HG02852 (cell line): ENCODE measurements around the gene GPX3.

Experiments used
- ATAC-seq: cut with Tn5 transposase; IDR thresholded peaks from one replicate; pipeline ENCODE4 v1.9.1; 2021; ENCODE audit warnings: mild to moderate bottlenecking, moderate library complexity; ENCODE audit not compliant: unreplicated experiment

GPX3 gene

GRCh38 chr5:151020304-151021110, at the start of gene GPX3:
Gene GPX3 (plus strand): TSS chr5:151020591. CDS start chr5:151020655, 64 bp downstream.
- ATAC-seq = peak; percentile 52

GRCh38 chr5:150978590-150978989, 41.8 kb upstream of the GPX3 start:
- ATAC-seq = no peak

GRCh38 chr5:150987746-150988145, 32.6 kb upstream of the GPX3 start:
- no peak for ATAC-seq

GRCh38 chr5:150989695-150990094, 30.7 kb upstream of the GPX3 start:
- ATAC-seq = no peak

- no peak for ATAC-seq
Measured at GRCh38 chr5:150992705-150993104, 27.7 kb upstream of the GPX3 start.

GRCh38 chr5:150993422-150993821, 27.0 kb upstream of the GPX3 start:
- no peak for ATAC-seq

- no peak for ATAC-seq
Measured at GRCh38 chr5:150993826-150994412, 26.5 kb upstream of the GPX3 start.

- ATAC-seq = no peak
Measured at GRCh38 chr5:150999704-151000442, 20.5 kb upstream of the GPX3 start.

- ATAC-seq = no peak
Measured at GRCh38 chr5:151001436-151001835, 19.0 kb upstream of the GPX3 start.

GRCh38 chr5:151002250-151002649, 18.1 kb upstream of the GPX3 start:
- ATAC-seq = no peak

GRCh38 chr5:151002681-151003502, 17.5 kb upstream of the GPX3 start:
- no peak for ATAC-seq

GRCh38 chr5:151003503-151003860, 16.9 kb upstream of the GPX3 start:
- no peak for ATAC-seq

- no peak for ATAC-seq
Measured at GRCh38 chr5:151004499-151004898, 15.9 kb upstream of the GPX3 start.

- no peak for ATAC-seq
Measured at GRCh38 chr5:151005187-151005949, 15.0 kb upstream of the GPX3 start.

GRCh38 chr5:151005950-151006576, 14.3 kb upstream of the GPX3 start:
- ATAC-seq = no peak

- no peak for ATAC-seq
Measured at GRCh38 chr5:151006704-151007334, 13.6 kb upstream of the GPX3 start.

GRCh38 chr5:151007430-151008209, 12.8 kb upstream of the GPX3 start:
- ATAC-seq = no peak

GRCh38 chr5:151008210-151008491, 12.2 kb upstream of the GPX3 start:
- no peak for ATAC-seq

- no peak for ATAC-seq
Measured at GRCh38 chr5:151008906-151009305, 11.5 kb upstream of the GPX3 start.
